Ishikawa (cell line): ENCODE results near the gene RSPH3.

Experiments used
- CEBPB ChIP-seq: IDR thresholded peaks from 2 replicates; pipeline ENCODE4 v1.6.1; 2012
- EP300 ChIP-seq: IDR thresholded peaks from 2 replicates; pipeline ENCODE4 v1.6.1; 2012; ENCODE audit warnings: borderline replicate concordance
- NFIC ChIP-seq: IDR thresholded peaks from 2 replicates; pipeline ENCODE4 v1.6.1; 2012
- RAD21 ChIP-seq: IDR thresholded peaks from 2 replicates; pipeline ENCODE4 v1.6.1; 2012; ENCODE audit warnings: low read depth
- REST ChIP-seq: IDR thresholded peaks from 2 replicates; pipeline ENCODE4 v1.6.1; 2012; ENCODE audit warnings: low read depth, mild to moderate bottlenecking
- TAF1 ChIP-seq: IDR thresholded peaks from 2 replicates; pipeline ENCODE4 v1.6.1; 2012; ENCODE audit warnings: low read depth, mild to moderate bottlenecking
- TCF12 ChIP-seq: IDR thresholded peaks from 2 replicates; pipeline ENCODE4 v1.6.1; 2012; ENCODE audit warnings: low read depth
- USF1 ChIP-seq: IDR thresholded peaks from 2 replicates; pipeline ENCODE4 v1.6.1; 2012
- YY1 ChIP-seq: IDR thresholded peaks from 2 replicates; pipeline ENCODE4 v1.6.1; 2012; ENCODE audit warnings: low read depth

- TF ChIP-seq NFIC (no peak), RAD21 (no peak), EP300 (no peak), TCF12 (no peak), CEBPB (no peak), TAF1 (no peak), YY1 (no peak), USF1 (no peak), REST (no peak)
Observed at GRCh38 chr6:158991017-158991723, 8.8 kb downstream of the RSPH3 start.
